MM.1S (cell line): ENCODE data around the gene CEP350.

Experiments used
- CTCF ChIP-seq: fragments of 300-600 bp; sonication (generic); IDR thresholded peaks from 2 replicates; pipeline ENCODE4 v1.5.1; 2016; ENCODE audit warnings: antibody characterized with exemption, low read length, mixed read lengths
- EZH2 ChIP-seq: fragments of 300-600 bp; sonication (generic); optimal IDR thresholded peaks from 2 replicates; pipeline ENCODE3; 2017; ENCODE audit warnings: low read depth, mild to moderate bottlenecking, antibody characterized with exemption, low read length, mixed read lengths

- TF ChIP-seq CTCF (no peak), EZH2 (no peak)
These were observed 130.3 kb downstream of the CEP350 start for GRCh38 chr1:180084867-180085266.
